GM19455 (cell line): ENCODE data around the gene ZSCAN31.
"Not testable (repeated sequence)": the region's sequence is repeated elsewhere in the genome, so short reads cannot be mapped to it uniquely, and the experiment has no call there.

ENCODE experiments used
- ATAC-seq: cut with Tn5 transposase; IDR thresholded peaks from one replicate; pipeline ENCODE4 v1.9.1; 2021; ENCODE audit not compliant: unreplicated experiment

Gene ZSCAN31

DNA sequence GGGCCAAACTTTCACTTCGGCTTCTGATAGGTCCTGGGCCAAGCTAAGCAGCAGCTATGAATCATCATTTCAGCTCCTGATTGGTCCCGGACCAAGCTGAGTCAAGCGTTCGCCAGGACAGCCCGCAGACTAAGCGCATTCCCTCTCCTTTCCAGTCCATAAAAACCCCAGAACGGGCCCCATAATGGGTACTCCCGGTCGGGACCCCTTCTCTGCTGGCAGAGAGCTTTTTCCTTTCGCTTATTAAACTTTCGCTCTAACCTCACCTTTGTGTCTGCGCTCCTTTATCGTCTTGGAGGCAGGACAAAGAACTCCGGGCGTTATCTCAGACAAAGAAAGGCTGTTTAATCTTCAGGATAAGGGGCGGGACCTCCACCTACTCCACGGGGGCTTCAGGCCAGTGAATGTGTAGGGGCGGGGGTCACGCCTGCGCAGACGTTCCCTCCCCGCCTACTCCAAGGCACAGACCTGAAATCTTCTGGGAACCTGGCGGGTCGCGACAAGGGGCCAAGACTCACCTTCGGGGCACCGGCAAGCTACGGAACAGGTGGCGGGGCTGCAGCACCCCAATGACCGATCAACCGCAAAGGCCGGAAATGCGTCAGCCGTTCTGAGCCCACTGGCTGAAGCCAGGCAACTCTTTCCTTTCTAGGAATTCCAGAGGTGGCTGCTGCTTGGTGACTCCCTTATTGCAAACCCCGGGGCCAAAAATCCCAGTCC, at the start of gene ZSCAN31:
TSS of gene ZSCAN31 (minus strand) at position 585 of the 720 bp plus-strand sequence. CDS start 6,465 bp downstream, outside the sequence.
- peak; percentile 89 for ATAC-seq

GRCh38 chr6:28384143-28384533, 48.2 kb upstream of the ZSCAN31 start:
- ATAC-seq, result no peak

DNA sequence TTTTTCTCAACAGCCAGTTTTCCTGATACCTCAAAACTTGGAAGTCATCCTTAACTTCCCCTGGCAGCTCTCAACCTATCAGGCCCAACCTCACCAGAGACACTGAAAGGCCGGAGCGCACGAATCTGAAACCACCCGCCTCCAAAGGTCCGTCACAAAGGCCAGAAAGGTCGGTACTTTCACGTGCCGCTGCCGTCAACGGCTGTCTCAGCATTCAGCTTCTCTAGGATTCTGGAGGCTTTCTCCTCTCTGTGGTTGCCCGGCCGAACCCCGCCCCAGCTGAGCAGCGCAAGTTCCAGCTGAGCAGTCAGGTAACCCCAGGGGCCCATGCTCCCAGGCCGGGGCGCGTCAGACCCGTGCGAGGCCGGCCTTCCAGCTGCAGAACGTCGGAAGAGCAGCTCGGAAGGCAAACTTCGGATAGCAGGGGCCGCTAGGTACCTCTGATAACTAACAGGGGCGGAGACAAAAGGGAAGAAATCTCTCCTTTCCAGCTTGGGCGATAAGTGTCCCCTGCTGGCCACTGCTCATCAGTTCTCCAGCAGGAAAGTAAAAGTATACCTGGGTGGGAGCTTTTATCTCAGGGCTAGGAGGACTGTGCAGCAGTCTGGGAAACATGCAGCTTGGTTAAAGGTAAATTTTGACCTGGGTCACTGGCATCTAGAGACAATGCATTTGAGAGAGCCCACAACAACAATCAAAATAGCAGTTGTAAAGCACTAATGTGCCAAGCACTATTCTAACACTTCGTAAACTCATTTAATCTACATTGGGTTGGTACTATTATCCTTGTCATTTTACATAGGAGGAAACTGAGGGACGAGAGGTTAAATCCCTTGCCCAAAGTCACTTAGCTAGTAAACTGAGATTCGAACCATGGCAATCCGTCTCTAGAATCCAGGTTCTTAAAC, 47.5 kb upstream of the ZSCAN31 start:
- ATAC-seq, result peak; percentile 92

DNA sequence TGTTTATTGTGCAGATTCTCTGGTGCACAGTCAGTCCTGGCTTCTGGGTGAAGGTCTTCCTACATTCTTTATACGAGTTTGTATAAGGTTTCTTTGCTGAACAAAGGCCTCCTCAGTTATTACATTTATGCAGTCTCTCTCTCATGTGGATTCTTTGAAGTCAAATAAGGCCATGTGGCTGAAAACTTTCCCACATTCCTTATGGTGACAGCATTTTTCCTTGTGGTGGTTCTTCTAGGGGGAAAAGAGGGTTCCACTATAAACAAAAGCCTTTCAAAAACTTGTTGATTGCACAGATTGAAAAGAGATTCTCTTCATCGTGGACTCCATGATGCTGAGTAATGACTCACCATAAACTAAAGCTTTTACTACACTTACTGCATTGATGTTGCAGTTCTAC, 44.4 kb upstream of the ZSCAN31 start:
- ATAC-seq, result no peak

DNA sequence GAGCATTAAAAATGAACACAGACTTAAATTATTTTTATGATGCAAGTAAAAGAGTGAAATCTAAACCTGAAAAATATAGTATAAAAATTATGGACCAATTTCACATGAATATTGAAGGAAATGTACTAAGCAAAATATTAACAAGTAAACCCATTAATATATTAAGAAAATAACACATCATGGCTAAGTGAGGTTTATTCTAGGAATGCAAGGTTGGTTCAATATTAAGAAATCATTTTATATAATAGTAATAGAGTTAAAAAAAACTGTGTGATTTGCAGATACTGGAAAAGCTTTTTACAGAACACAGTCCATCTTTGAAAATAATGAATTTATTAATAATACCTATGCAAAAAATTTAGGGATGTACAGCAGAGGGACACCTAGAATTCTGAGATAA, 42.7 kb upstream of the ZSCAN31 start:
- ATAC-seq, result no peak

GRCh38 chr6:28377879-28378278, 41.9 kb upstream of the ZSCAN31 start:
- ATAC-seq, result no peak

GRCh38 chr6:28373925-28374324, 38.0 kb upstream of the ZSCAN31 start:
- no peak for ATAC-seq

DNA sequence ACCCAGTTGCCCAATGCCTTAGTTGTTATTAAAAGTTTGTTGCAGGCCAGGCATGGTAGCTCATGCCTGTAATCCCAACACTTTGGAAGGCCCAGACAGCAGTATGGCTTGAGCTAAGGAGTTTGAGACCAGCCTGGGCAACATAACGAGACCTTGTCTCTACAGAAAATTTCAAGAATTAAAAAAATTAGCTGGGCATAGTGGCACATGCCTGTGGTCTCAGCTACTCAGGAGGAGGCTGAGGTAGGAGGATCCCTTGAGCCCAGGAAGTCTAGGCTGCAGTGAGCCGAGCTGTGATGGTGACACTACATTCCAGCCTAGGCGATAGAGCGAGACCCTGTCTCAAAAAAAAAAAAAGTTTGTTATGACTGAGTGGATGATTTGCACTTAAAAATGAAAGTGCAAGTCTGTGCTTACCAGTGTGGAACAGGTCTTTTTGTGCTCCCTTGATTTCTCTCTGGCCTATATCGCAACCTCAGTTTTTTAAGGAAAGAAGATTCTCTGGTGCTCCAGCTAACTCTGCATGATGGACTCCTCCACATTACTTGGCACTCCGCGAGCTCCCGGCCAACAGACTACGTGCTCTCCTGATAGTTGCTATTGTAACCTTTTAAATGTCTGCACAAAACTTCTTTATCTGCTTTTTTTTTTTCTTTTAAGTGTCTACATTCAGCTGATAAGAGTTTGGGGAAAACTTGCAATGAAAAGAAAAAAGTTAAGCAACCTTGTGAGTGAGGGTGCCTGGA, 35.9 kb upstream of the ZSCAN31 start:
- no peak for ATAC-seq

GRCh38 chr6:28371280-28371679, 35.3 kb upstream of the ZSCAN31 start:
- no peak for ATAC-seq

- no peak for ATAC-seq
These were observed 34.5 kb upstream of the ZSCAN31 start for GRCh38 chr6:28370440-28370839.

DNA sequence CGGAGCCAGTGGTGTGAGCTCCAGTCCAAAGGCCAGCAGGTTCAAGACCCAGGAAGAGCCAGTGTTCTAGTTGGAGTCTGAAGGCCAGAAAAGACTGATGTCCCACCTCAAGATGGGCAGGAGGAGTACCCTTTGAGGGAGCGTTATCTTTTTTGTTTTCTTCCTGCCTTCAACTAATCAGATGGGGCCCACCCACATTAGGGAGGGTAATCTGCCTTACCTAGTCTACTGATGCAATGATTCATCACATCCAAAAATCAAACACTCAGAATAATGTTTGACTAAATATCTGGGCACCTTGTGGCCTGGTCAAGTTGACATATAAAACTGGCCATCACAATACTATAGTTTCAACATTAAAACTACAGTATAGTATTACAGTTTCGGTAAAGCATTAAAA, 33.5 kb upstream of the ZSCAN31 start:
- no peak for ATAC-seq

DNA sequence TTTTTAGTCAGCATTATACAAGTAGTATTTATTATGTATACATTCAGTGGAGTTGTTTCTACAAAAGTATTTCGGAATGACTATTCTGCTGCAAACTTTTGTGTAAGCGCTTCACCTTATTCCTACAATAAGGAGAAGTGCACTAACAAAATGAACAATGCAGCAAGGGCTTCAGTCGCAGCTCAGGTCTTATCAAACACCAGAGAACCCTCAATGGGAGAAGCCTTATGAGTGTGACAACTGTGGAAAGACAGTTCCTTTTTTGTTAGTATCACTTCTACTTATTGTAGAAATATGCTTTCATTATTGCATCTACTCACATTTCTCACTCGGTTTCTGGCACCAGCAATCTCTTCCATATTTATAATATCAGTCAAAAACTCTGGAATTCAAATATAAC, 32.6 kb upstream of the ZSCAN31 start:
- ATAC-seq, result no peak

GRCh38 chr6:28365590-28365989, 29.6 kb upstream of the ZSCAN31 start:
- not testable (repeated sequence) for ATAC-seq

DNA sequence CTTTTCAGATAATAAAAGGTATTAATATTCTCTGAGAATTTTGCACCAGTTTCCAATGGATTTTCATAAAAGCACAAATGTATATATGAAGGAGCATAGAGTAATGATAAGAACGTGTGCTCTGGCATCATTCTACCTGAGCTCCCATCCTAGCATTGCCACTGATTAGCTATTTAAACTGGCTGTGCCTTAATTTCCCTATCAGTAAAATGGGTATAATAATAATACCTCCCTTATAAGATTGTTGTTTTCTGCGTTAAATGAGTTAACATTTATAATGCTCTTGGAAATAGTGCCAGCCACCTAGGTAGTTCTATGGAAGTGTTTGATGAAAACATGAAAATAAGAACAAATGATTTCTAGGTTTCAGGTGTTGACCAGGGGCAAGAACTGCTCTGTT, 25.0 kb upstream of the ZSCAN31 start:
- no peak for ATAC-seq

GRCh38 chr6:28359562-28359961, 23.6 kb upstream of the ZSCAN31 start:
- not testable (repeated sequence) for ATAC-seq

DNA sequence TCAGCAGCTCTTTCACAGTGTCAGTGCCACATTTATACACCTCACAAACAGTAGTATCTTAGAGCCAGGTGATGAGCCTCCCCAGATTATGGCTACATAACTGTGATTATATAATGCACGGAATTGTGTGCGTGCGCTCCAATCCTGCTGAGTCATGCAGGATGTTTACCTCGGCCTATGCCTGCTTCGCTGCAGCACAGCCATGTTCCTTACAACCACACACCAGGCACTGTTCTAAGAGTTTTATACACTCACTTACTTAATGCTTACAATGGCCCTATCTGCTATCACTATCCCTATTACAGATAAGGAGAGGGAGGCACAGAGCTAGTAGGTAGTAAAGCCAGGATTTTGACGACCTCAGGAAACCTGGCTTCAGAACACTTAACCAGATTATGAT, 21.1 kb upstream of the ZSCAN31 start:
- ATAC-seq, result no peak

GRCh38 chr6:28356666-28357020, 20.7 kb upstream of the ZSCAN31 start:
- no peak for ATAC-seq

- ATAC-seq, result peak; percentile 90
These were observed 20.1 kb upstream of the ZSCAN31 start for GRCh38 chr6:28355743-28356665.

GRCh38 chr6:28354688-28355554, 19.0 kb upstream of the ZSCAN31 start:
- ATAC-seq, result no peak
